Transverse colon (tissue), 4 donors: ENCODE results near the gene EGLN1. TPM values are rescaled to one million over a fixed set of nuclear protein-coding genes. Genes with fewer than 3 reads are reported as not detected.
A peak's percentile ranks its signal among the peaks of the same experiment; 100 is the strongest.

ENCODE experiments used
- DNase-seq: peaks from one replicate; pipeline ENCODE4 v3.0.0-alpha.2; 2019
- H3K27ac ChIP-seq, 4 donors: fragments of 200-600 bp; sonication (generic); 2 replicates each; pipeline ENCODE4 v1.5.1; 2016 to 2018; ENCODE audit warnings: inconsistent platforms in 4 of 4
- H3K27me3 ChIP-seq: fragments of 200-600 bp; sonication (generic); 2 replicates; pipeline ENCODE4 v1.5.1; 2017; ENCODE audit warnings: inconsistent platforms
- H3K36me3 ChIP-seq, 4 donors: fragments of 200-600 bp; sonication (generic); 2 replicates each; pipeline ENCODE4 v1.5.1; 2017 to 2019; ENCODE audit warnings: inconsistent platforms in 4 of 4
- H3K4me1 ChIP-seq, 4 donors: fragments of 200-600 bp; sonication (generic); 2 replicates each; pipeline ENCODE4 v1.5.1; 2017 to 2020; ENCODE audit warnings: inconsistent platforms in 4 of 4
- H3K4me3 ChIP-seq, 4 donors: fragments of 200-600 bp; sonication (generic); 1 replicate in 1 of 4; 2 replicates in 3 of 4; pipeline versions ENCODE4 v1.5.1 to v1.6.1; 2017 to 2019; ENCODE audit warnings: inconsistent platforms in 4 of 4
- H3K9me3 ChIP-seq, 2 donors: fragments of 200-600 bp; sonication (generic); 2 replicates each; pipeline ENCODE4 v1.5.1; 2017 to 2019; ENCODE audit warnings: inconsistent platforms in 2 of 2
- EP300 ChIP-seq: sonication (generic); formaldehyde crosslinking; IDR thresholded peaks from one replicate; pipeline ENCODE4 v1.6.1; 2017; ENCODE audit warnings: antibody characterized with exemption, low read depth
- POLR2A ChIP-seq: fragments of 450-650 bp; IDR thresholded peaks from one replicate; pipeline ENCODE4 v1.6.1; 2016; ENCODE audit warnings: antibody characterized with exemption, mild to moderate bottlenecking, moderate library complexity
- POLR2AphosphoS5 ChIP-seq, 3 donors: sonication (generic); formaldehyde crosslinking; IDR thresholded peaks; one replicate each; pipeline ENCODE4 v1.6.1; 2016; ENCODE audit warnings: antibody characterized with exemption in 3 of 3
- WGBS, 2 donors: methylation state at CpG; one replicate each; pipeline ENCODE4 v1.1.5; 2018; ENCODE audit warnings: low coverage in 1 of 2; 5-methylcytosine and 5-hydroxymethylcytosine counted together
- in situ Hi-C, 4 donors: fragments of 200-750 bp; cut with MboI; loops; one replicate each; pipeline versions ENCODE4 v1.15.0 to v1.15.1; 2017; ENCODE audit warnings: low sequenced_read_pairs in 3 of 4, low pct_ligation_motif_present in 1 of 4, low pct_unique_long_range_greater_than_20kb in 1 of 4
- intact Hi-C: fragments of 100-400 bp; cut with DNase I; formaldehyde crosslinking; loops from one replicate; pipeline ENCODE4 v1.15.1; 2023; ENCODE audit warnings: low total_unique reads
- total RNA-seq, 4 donors: library from RNA; depleted of rRNA; stranded (reverse); fragments of >200 nt; gene quantifications; one replicate each; pipeline ENCODE4 v1.1.0, GENCODE V29; 2016
- TF ChIP-seq, protein P1 (sequence below), 5 experiments: fragments of 200-600 bp in 3 of 5; fragments of 450-650 bp in 2 of 5; sonication (generic) in 3 of 5; IDR thresholded peaks; 1 replicate in 2 of 5; 2 replicates in 3 of 5; pipeline ENCODE4 v1.5.1; 2016 to 2017; ENCODE audit warnings: antibody characterized with exemption in 5 of 5, inconsistent platforms in 3 of 5, mild to moderate bottlenecking in 2 of 5, moderate library complexity in 1 of 5

EGLN1 gene
- total RNA-seq, 4 donors from 2014 or later, result 40.2 to 69.2 (median 51.7) TPM

DNA sequence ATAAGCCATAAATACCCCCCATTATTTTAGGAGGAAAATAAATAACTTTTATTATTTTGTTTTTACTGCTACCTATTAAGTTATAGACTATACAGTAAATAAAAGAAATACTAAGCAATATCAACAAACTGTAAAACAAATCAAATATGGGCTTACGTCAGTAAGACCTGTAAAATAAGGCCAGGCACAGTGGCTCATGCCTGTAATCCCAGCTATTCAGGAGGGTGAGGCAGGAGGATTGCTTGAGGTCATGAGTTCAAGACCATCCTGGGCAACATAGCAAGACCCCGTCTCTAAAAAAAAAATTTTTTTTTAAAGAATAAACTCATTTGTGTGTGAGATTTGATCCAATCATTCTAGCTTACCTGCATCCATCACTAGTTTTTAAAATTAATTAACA is 17.8 kb downstream of the EGLN1 start:
- Histone ChIP-seq H3K4me3 (no peak overlapping the region), H3K27ac (no peak overlapping the region), H3K9me3 (no peaks in the 10 kb centered on the region), H3K36me3 (no peaks in the 10 kb centered on the region), H3K4me1 (peaks cover 18 to 54% (median 27%) of the 10 kb centered on the region in 4 donors), H3K27me3 (no peaks in the 10 kb centered on the region)
- intact Hi-C loops (no loop called here), in situ Hi-C loops (no loop called here)
- 54 to 96% methylated on average over 2 of the region's 2 CpGs for WGBS, 2 donors
- no peak for TF ChIP-seq POLR2A
- TF ChIP-seq EP300, result no peak
- TF ChIP-seq, protein P1, sequence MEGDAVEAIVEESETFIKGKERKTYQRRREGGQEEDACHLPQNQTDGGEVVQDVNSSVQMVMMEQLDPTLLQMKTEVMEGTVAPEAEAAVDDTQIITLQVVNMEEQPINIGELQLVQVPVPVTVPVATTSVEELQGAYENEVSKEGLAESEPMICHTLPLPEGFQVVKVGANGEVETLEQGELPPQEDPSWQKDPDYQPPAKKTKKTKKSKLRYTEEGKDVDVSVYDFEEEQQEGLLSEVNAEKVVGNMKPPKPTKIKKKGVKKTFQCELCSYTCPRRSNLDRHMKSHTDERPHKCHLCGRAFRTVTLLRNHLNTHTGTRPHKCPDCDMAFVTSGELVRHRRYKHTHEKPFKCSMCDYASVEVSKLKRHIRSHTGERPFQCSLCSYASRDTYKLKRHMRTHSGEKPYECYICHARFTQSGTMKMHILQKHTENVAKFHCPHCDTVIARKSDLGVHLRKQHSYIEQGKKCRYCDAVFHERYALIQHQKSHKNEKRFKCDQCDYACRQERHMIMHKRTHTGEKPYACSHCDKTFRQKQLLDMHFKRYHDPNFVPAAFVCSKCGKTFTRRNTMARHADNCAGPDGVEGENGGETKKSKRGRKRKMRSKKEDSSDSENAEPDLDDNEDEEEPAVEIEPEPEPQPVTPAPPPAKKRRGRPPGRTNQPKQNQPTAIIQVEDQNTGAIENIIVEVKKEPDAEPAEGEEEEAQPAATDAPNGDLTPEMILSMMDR (IDR thresholded peaks at IDR 0.05), result no peak
- TF ChIP-seq POLR2AphosphoS5 (IDR thresholded peaks at IDR 0.05), result no peak
- no peak for DNase-seq

DNA sequence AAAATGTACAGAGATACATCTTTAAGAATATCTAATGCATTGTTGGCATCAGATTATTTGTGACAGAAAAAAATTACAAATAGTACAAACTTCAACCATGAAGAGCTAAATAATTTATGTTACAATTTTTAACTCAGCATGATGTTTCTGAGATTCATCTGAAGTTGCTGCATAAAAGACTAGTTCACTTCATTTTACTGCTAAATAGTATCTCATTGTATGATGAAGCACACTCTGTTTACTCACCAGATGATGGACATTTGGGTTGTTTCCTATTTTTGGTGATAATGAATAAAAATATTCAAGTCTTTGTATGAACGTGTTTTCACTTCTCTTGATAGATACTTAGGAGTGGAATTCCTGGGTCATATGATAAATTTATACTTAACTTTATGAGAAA is 20.6 kb downstream of the EGLN1 start:
- no peaks in the 10 kb centered on the region for H3K9me3 ChIP-seq
- H3K4me3 ChIP-seq, result no peak overlapping the region
- in situ Hi-C loops (no loop called here), intact Hi-C loops (no loop called here)
- H3K27ac ChIP-seq, result no peak overlapping the region
- H3K36me3 ChIP-seq, result no peaks in the 10 kb centered on the region
- peaks cover 0 to 34% (median 2%) of the 10 kb centered on the region in 4 donors for H3K4me1 ChIP-seq
- TF ChIP-seq, protein P1 (IDR thresholded peaks at IDR 0.05), result no peak
- no peak for TF ChIP-seq POLR2A
- no peak for TF ChIP-seq EP300
- TF ChIP-seq POLR2AphosphoS5 (IDR thresholded peaks at IDR 0.05), result no peak
- no peaks in the 10 kb centered on the region for H3K27me3 ChIP-seq
- WGBS, 2 donors, result 0 to 80% methylated on average over 1 of the region's 1 CpG
- DNase-seq, result no peak

DNA sequence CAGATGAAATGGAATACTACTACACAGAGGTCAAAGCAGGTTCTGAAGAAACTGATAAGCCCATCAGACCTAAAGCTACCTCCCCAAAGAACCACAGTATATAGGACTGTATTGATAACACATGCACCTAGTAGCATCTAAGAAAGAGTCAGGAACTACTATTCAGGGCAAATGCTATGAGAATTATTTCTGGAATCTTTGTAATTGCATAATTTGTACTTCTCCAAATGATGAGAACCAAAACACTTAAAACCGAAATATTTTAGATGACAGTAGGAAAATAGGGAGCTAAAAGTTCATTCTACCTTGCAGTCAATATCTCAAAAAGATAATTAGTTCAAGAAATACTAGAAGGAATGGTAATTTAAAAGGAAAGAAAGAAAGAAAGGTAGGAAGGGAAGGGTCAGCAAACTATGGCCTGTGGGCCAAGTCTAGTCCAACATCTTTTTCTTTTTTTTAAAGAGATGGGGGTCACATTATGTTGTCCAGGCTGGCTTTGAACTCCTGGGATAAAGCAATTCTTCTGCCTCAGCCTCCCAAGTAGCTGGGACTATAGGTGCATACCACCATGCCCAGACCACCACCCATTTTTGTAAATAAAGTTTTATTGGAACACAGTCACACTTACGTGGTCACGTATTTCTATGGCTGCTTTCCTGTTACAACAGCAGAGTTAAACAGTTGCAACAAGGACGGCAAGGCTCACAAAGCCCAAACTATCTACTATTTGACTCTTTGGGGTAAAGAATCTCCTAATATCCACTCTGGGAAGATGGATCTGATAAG is 24.0 kb downstream of the EGLN1 start:
- WGBS, 2 donors, result 71 to 90% methylated on average over 4 of the region's 4 CpGs
- peaks cover 0 to 33% (median 4%) of the 10 kb centered on the region in 4 donors for H3K4me1 ChIP-seq
- H3K9me3 ChIP-seq, result no peaks in the 10 kb centered on the region
- H3K36me3 ChIP-seq, result no peaks in the 10 kb centered on the region
- no peak overlapping the region for H3K27ac ChIP-seq
- in situ Hi-C loops, result no loop called here
- H3K4me3 ChIP-seq, result no peak overlapping the region
- DNase-seq, result no peak
- intact Hi-C loops, result no loop called here
- no peak for TF ChIP-seq POLR2AphosphoS5 (IDR thresholded peaks at IDR 0.05)
- TF ChIP-seq EP300, result no peak
- TF ChIP-seq, protein P1 (IDR thresholded peaks at IDR 0.05), result no peak
- no peak for TF ChIP-seq POLR2A
- no peaks in the 10 kb centered on the region for H3K27me3 ChIP-seq

DNA sequence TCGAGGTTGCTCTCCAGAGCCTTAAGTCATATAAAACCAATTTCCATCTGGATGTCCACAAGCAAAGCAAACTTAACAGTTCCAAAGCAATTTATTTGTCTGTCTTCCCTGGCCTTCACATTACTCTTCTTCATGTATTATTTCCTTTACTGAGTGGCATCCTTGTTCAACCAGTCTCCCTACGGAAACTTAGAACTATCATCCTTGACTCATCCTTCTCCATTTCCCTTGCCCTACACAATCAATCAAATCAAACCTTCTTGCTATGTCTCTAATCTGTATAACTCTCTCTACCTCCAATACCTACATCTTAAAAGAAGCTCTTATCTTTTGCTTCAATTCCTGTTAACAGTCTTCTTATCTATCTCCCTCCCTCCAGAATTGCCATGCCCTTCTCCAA is 25.4 kb downstream of the EGLN1 start:
- H3K4me1 ChIP-seq, result peaks cover 0 to 33% (median 4%) of the 10 kb centered on the region in 4 donors
- 95 to 100% methylated on average over 1 to 2 of the region's 2 CpGs for WGBS, 2 donors
- peak overlapping the region; percentile 44 to 70 (median 65) for H3K27ac ChIP-seq

More for the DNA sequence above, 25.4 kb downstream of the EGLN1 start:
- no peak for DNase-seq
- intact Hi-C loops, result no loop called here
- no peak overlapping the region for H3K4me3 ChIP-seq
- H3K36me3 ChIP-seq, result no peaks in the 10 kb centered on the region
- in situ Hi-C loops, result no loop called here
- TF ChIP-seq POLR2AphosphoS5 (IDR thresholded peaks at IDR 0.05) (no peak), EP300 (no peak), POLR2A (no peak)
- TF ChIP-seq, protein P1 (IDR thresholded peaks at IDR 0.05), result no peak
- H3K27me3 ChIP-seq, result no peaks in the 10 kb centered on the region
- no peaks in the 10 kb centered on the region for H3K9me3 ChIP-seq
